ENCODE data around the gene ATP5F1A.

DNA sequence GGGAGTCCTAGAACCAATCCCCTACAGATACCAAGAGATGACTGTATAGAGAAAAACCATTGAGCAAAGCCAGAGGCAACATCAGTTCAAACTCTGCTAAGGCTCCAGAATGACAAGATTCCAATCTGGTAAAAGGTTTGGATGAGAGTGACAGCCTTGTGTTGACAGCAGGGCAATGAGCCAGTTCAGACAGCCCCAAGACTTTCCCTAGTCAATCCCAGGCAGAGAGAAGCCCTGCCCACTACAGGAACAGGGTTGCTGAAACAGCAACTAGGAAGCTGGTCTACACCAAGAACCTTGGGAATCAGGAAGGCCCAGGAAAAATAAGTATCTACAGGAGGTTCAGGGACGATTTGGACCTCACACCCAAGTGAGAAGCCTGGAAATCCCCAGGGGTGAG, 29.3 kb downstream of the ATP5F1A start:
- TF ChIP-seq, protein P1, sequence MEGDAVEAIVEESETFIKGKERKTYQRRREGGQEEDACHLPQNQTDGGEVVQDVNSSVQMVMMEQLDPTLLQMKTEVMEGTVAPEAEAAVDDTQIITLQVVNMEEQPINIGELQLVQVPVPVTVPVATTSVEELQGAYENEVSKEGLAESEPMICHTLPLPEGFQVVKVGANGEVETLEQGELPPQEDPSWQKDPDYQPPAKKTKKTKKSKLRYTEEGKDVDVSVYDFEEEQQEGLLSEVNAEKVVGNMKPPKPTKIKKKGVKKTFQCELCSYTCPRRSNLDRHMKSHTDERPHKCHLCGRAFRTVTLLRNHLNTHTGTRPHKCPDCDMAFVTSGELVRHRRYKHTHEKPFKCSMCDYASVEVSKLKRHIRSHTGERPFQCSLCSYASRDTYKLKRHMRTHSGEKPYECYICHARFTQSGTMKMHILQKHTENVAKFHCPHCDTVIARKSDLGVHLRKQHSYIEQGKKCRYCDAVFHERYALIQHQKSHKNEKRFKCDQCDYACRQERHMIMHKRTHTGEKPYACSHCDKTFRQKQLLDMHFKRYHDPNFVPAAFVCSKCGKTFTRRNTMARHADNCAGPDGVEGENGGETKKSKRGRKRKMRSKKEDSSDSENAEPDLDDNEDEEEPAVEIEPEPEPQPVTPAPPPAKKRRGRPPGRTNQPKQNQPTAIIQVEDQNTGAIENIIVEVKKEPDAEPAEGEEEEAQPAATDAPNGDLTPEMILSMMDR (IDR thresholded peaks at IDR 0.05; ENCODE audit: low read depth, low read length, missing input control) = no peak
- TF ChIP-seq JUND (IDR thresholded peaks at IDR 0.05) = no peak
- TF ChIP-seq, protein P2, sequence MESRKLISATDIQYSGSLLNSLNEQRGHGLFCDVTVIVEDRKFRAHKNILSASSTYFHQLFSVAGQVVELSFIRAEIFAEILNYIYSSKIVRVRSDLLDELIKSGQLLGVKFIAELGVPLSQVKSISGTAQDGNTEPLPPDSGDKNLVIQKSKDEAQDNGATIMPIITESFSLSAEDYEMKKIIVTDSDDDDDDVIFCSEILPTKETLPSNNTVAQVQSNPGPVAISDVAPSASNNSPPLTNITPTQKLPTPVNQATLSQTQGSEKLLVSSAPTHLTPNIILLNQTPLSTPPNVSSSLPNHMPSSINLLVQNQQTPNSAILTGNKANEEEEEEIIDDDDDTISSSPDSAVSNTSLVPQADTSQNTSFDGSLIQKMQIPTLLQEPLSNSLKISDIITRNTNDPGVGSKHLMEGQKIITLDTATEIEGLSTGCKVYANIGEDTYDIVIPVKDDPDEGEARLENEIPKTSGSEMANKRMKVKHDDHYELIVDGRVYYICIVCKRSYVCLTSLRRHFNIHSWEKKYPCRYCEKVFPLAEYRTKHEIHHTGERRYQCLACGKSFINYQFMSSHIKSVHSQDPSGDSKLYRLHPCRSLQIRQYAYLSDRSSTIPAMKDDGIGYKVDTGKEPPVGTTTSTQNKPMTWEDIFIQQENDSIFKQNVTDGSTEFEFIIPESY (IDR thresholded peaks at IDR 0.05) = no peak
- TF ChIP-seq YY1 (IDR thresholded peaks at IDR 0.05) = no peak
- TF ChIP-seq GABPA (IDR thresholded peaks at IDR 0.05 in 1 of 2, conservative IDR thresholded peaks at IDR 0.05 in 1 of 2) = no peak
- TF ChIP-seq, protein P3, sequence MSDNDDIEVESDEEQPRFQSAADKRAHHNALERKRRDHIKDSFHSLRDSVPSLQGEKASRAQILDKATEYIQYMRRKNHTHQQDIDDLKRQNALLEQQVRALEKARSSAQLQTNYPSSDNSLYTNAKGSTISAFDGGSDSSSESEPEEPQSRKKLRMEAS (IDR thresholded peaks at IDR 0.05) = no peak
- TF ChIP-seq, protein P4, sequence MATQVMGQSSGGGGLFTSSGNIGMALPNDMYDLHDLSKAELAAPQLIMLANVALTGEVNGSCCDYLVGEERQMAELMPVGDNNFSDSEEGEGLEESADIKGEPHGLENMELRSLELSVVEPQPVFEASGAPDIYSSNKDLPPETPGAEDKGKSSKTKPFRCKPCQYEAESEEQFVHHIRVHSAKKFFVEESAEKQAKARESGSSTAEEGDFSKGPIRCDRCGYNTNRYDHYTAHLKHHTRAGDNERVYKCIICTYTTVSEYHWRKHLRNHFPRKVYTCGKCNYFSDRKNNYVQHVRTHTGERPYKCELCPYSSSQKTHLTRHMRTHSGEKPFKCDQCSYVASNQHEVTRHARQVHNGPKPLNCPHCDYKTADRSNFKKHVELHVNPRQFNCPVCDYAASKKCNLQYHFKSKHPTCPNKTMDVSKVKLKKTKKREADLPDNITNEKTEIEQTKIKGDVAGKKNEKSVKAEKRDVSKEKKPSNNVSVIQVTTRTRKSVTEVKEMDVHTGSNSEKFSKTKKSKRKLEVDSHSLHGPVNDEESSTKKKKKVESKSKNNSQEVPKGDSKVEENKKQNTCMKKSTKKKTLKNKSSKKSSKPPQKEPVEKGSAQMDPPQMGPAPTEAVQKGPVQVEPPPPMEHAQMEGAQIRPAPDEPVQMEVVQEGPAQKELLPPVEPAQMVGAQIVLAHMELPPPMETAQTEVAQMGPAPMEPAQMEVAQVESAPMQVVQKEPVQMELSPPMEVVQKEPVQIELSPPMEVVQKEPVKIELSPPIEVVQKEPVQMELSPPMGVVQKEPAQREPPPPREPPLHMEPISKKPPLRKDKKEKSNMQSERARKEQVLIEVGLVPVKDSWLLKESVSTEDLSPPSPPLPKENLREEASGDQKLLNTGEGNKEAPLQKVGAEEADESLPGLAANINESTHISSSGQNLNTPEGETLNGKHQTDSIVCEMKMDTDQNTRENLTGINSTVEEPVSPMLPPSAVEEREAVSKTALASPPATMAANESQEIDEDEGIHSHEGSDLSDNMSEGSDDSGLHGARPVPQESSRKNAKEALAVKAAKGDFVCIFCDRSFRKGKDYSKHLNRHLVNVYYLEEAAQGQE (IDR thresholded peaks at IDR 0.05) = no peak
- no peak for TF ChIP-seq EGR1 (IDR thresholded peaks at IDR 0.05; ENCODE audit: low read depth in 2 of 2)
- peak in 1 of 2 donors; percentile 25 for TF ChIP-seq RAD21 (IDR thresholded peaks at IDR 0.05)
- peak in 1 of 2 donors; percentile 12 for TF ChIP-seq RXRA (IDR thresholded peaks at IDR 0.05)
- no peak for TF ChIP-seq TAF1 (conservative IDR thresholded peaks at IDR 0.05)

Data from liver (tissue), 3 donors.